NCI-H1694 treated with DMSO at 0.1 percent for 48 hours (cell line): Measurements from ENCODE around the gene ERBB4.

ENCODE experiments used
- DNase-seq: peaks from one replicate; lab custom pipeline; 2025; lab: John Stamatoyannopoulos, UW

ERBB4 gene

GRCh38 chr2:212364112-212364985, 174.3 kb downstream of the ERBB4 start:
- DNase-seq = no peak

GRCh38 chr2:212361174-212361756, 177.3 kb downstream of the ERBB4 start:
- DNase-seq = no peak

DNA sequence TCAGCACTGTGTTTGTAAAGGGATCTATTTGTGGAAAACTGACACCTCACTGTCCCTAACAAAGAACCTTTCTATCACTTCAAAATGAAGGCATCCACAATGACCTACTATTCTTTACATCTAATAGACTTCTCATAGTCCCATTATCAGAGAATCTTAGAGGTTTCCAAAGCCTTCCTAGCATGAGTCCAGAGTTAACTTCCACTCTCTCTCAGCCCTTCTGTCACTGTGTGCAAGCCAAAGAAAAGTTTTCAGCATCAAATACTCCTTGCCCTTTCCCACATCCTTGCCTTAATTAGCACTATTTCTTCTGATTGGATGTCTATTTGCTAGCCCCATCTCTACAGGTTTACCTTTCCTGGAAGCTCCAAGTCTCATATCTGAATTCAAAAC, 178.5 kb downstream of the ERBB4 start:
- no peak for DNase-seq

DNA sequence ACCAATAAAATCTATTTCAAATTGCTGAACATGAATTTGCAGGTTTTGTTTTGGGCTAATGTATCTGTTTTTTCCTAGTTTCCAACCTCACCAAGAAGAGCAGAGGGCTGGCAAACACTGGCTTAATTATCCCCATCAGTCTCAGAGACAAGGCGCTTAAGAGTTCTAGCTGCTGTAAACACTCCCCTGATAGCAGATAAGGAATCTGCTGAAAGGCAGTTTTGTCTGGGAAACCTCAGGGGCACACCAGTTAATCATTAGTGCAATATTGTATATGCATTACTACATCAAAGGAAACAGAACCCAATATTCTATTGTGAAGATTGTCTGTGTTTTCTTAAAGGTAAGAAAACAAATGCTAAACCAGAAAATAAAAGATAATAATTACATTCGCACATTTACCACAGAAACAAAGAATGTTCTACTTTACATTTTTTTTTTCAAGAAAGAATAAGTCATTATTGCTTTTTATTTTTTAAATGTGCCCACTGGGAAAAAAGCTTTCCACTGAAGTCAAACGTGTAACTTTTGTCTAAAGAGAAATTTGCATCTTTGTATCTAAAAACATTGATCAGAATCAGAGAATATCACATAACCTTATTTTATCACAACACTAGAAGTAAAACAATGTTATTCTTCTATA, 179.1 kb downstream of the ERBB4 start:
- no peak for DNase-seq

- DNase-seq = no peak
These were observed 181.0 kb downstream of the ERBB4 start for GRCh38 chr2:212357606-212358005.

GRCh38 chr2:212354382-212354781, 184.2 kb downstream of the ERBB4 start:
- no peak for DNase-seq

- DNase-seq = no peak
These were observed 190.1 kb downstream of the ERBB4 start for GRCh38 chr2:212348501-212348900.

GRCh38 chr2:212346865-212347264, 191.7 kb downstream of the ERBB4 start:
- no peak for DNase-seq

- DNase-seq = no peak
These were observed 192.6 kb downstream of the ERBB4 start for GRCh38 chr2:212345966-212346365.

GRCh38 chr2:212344131-212344530, 194.5 kb downstream of the ERBB4 start:
- DNase-seq = no peak

GRCh38 chr2:212343167-212343566, 195.4 kb downstream of the ERBB4 start:
- no peak for DNase-seq

GRCh38 chr2:212337486-212338343, 200.9 kb downstream of the ERBB4 start:
- DNase-seq = no peak

- DNase-seq = no peak
These were observed 201.6 kb downstream of the ERBB4 start for GRCh38 chr2:212337036-212337435.

DNA sequence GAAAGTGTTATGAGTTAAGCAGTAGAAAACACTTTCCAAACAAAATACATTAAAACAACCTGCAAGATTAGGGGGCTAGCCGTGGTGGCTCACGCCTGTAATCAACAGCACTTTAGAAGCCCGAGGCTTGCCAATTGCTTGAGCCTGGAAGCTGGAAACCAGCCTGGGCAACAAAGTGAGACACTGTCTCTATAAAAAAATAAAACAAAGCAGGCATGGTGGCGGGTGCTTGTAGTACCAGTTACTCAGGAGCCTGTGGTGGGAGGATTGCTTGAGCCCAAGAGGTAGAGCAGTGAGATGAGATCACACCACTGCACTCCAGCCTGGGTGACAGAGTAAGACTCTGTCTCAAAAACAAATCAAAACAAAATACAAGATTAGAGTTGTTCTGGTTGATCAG, 208.3 kb downstream of the ERBB4 start:
- DNase-seq = no peak

- DNase-seq = no peak
These were observed 209.7 kb downstream of the ERBB4 start for GRCh38 chr2:212328712-212329496.

DNA sequence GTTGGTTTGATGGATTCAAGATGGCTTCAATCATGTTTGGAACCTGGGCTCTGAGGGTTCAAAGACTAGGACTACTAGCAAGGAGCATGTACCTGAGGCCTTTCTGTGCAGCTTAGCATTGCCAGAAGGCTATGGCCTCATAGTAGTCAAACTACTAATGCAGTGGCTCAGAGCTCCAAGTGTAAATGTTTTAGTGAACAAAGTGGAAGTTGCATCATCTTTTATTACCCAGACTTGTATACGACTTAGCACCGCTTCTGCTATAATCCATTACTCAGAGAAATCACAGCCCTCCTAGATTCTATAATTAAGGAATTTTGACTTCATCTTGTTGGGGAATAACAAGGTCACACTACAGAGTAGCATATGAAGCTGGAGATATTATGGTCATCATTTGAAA, 210.5 kb downstream of the ERBB4 start:
- no peak for DNase-seq

DNA sequence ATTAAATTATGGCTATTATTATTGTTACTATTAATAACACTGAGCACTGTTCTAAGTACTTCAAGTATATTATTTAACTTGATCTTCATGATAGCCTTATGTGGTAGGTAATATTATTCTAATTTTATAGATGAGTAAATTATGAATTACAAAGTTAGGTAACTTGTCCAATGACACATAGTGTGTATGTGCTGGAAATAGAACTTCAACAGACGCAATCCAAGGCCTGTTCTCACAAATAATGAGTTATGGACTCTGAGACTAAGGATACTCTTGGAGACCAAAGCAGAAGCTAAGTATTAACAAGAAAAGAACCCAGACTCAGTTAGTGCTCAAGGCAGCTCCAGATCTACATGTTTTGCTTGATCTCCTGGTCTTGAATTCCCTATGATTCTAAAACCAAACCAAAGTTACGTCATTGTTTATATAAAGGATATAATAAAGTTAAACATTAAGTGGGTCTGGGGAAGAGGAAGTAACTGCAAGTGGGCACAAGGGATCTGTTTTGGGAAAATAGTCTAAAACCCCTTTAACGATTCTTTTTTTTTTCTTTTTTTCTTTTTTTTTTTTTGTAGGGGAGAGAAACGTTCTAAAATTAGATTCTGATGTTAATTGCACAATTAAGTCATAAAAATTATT, 211.3 kb downstream of the ERBB4 start:
- no peak for DNase-seq

GRCh38 chr2:212318636-212319035, 220.0 kb downstream of the ERBB4 start:
- no peak for DNase-seq

GRCh38 chr2:212314680-212315079, 223.9 kb downstream of the ERBB4 start:
- DNase-seq = no peak

- DNase-seq = no peak
These were observed 226.7 kb downstream of the ERBB4 start for GRCh38 chr2:212311807-212312404.
